Jurkat, Clone E6-1 (cell line): ENCODE measurements around the gene BAMBI.

Source experiments
- DNase-seq: peaks from one replicate; pipeline ENCODE4 v3.0.0-alpha.2; 2011; ENCODE audit warnings: low read depth, low spot score
- H3K4me3 ChIP-seq: 2 replicates; pipeline ENCODE4 v1.5.1; 2011; ENCODE audit warnings: mild to moderate bottlenecking, low read length, control low read depth, moderate library complexity

Gene BAMBI

GRCh38 chr10:28722065-28722803 is 44.9 kb downstream of the BAMBI start:
- no peak for DNase-seq

DNA sequence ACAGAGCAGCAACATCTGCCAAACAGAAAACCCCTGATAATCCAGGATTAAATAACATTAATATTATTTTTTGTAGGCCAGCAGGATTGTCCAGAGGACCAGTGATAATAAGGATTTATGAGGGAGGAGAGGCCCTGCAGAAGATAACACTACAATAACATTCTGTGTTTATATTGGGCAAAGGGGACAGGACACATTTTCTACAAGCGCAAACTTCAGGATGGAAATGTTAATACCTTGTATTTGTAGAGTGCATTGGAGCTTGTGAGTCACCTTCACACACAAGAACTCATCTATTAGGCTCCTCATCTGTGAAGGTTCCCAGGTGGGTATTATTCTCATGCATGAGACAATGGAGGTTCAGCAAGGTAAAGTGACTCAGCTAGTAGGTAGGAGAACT is 51.0 kb downstream of the BAMBI start:
- DNase-seq, result no peak
- no peak overlapping the region for H3K4me3 ChIP-seq

More at GRCh38 chr10:28722065-28722803, 44.9 kb downstream of the BAMBI start:
- no peak overlapping the region for H3K4me3 ChIP-seq

GRCh38 chr10:28730031-28730778 is 52.9 kb downstream of the BAMBI start:
- DNase-seq, result no peak
- no peak overlapping the region for H3K4me3 ChIP-seq

DNA sequence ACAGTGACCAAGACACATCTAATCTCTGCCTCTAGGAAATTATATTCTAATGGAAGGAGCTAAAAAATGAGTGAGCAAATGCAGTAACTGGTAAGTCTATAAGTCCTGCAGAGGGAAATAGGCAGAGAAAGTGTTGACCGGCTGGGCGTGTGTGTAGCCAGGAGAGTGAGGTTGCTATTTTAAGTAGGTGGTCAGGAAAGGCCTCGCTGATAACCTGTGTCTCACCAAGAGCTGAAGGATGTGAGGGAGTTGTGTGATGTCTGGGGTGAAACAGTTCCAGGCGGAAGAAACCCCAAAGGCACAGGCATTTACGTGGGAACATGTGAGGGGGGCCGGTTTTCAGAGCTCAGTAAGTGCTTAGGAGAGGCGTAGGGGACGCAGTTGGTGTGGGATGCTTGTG is 54.8 kb downstream of the BAMBI start:
- no peak overlapping the region for H3K4me3 ChIP-seq
- no peak for DNase-seq
